Testis (tissue), 2 donors: ENCODE data around the gene CX3CR1.

Experiments used
- POLR2A ChIP-seq: fragments of 450-650 bp; IDR thresholded peaks from one replicate; pipeline ENCODE4 v1.6.1; 2017; ENCODE audit warnings: antibody characterized with exemption, mild to moderate bottlenecking, moderate library complexity
- TF ChIP-seq, protein P1 (sequence below), 3 experiments: fragments of 450-650 bp in 2 of 3; fragments of 200-600 bp in 1 of 3; sonication (generic) in 1 of 3; IDR thresholded peaks; one replicate each; pipeline ENCODE4 v1.5.1; 2016 to 2019; ENCODE audit warnings: antibody characterized with exemption in 3 of 3, mild to moderate bottlenecking in 2 of 3, moderate library complexity in 1 of 3

DNA sequence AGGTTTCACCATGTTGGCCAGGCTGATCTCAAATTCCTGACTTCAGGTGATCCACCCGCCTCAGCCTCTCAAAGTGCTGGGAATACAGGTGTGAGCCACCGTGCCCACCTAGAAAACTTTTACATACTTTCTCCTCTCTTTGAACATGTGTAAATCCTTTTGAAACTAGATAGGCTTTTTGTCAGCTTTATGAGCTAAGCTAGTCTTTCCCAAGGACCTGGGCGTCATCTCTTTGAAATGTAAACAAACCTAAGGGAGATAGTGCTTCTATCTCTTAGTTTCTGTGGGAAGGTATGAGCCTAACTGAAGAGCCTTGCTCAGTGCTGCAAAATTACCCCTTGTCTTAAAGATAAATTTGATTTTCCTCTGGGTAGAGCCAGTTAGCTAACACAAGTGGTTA, 4.8 kb downstream of the CX3CR1 start:
- TF ChIP-seq, protein P1, sequence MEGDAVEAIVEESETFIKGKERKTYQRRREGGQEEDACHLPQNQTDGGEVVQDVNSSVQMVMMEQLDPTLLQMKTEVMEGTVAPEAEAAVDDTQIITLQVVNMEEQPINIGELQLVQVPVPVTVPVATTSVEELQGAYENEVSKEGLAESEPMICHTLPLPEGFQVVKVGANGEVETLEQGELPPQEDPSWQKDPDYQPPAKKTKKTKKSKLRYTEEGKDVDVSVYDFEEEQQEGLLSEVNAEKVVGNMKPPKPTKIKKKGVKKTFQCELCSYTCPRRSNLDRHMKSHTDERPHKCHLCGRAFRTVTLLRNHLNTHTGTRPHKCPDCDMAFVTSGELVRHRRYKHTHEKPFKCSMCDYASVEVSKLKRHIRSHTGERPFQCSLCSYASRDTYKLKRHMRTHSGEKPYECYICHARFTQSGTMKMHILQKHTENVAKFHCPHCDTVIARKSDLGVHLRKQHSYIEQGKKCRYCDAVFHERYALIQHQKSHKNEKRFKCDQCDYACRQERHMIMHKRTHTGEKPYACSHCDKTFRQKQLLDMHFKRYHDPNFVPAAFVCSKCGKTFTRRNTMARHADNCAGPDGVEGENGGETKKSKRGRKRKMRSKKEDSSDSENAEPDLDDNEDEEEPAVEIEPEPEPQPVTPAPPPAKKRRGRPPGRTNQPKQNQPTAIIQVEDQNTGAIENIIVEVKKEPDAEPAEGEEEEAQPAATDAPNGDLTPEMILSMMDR (IDR thresholded peaks at IDR 0.05): no peak
- no peak for TF ChIP-seq POLR2A
